Measurements from ENCODE around the gene ABCA4.

ABCA4 gene

DNA sequence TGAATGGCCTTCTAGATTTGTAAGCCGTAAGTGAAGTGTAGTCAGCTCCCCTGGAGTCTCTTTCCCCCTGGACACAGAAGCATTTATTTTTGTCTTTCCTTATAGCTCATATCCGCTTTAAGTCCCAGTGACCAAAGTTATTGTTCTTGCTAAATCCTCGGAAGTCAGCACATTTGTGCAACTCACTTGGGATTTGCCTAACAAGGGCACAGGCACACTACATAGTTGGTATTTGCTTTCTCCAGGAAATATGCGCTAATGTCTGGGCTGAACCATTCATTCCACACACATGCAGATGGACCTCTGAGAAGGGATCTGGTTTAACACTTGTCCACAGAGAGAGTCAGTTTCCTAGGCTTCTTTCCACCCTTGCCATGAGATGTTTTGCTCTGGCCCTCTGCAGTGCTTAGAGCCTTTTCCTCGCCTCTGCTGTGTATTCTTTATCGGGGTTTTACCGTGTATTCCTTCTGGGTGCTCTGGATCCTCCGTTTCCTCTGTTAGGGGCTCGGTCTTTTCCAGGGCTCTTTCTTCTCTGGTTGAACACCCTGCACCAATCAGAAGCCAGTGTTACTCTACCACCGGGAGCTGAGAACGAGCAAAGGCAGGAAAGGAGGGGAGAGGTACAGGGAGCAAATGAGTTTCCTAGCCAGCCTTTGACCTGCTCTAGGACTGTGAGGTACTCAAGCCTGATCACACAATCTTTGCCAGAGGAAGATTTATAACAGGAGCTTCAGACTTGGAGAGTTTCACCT is 72.4 kb downstream of the ABCA4 start:
- no peak for FAIRE-seq

DNA sequence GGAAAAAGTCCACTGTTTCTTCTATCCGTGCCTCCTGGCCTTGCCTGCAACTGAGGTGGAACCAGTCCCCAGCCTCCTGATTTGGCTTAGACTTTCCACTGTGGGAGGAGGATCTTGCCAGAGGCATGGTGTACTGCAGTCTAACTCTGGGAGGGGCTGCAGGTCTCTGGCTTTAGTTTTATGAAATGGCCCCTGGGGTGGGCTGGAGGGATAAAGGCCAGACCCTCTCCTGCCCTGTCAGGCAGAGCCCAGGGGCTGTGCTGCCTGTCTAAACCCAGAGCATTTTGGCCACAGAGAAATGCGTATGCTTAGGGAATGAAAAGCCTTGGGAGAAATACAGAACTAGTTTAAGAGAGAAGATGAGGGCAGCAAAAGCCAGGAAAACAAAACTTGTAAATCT is 73.0 kb downstream of the ABCA4 start:
- no peak for FAIRE-seq

DNA sequence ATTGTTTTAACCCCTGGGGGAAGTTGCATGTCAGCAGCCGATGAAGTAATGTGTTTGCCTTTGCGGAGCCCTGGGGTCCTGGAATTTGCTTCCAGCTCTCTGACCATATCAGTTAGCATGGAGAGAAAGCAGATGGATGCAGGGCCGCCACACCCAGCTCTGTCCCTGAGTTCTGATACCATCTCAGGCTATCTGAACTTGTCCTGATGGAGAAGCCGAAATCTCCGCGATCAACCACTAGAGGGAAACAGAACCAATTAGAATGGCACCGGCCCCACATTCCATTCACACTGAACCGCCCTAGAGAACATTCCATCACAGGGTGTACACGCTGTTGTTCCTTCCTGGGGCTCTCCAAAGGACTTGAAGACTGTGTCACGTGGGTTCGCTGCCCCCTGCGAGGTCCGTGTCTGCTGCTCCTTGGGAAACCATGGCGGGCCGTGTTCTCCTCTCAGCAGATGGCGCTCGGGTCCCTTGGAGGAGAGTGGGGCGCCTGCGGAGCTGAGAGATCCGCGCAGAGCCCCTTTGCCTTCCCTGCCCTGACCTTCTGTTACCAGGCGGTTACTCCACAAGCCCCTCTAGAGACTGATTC is 75.4 kb downstream of the ABCA4 start:
- no peak for FAIRE-seq

DNA sequence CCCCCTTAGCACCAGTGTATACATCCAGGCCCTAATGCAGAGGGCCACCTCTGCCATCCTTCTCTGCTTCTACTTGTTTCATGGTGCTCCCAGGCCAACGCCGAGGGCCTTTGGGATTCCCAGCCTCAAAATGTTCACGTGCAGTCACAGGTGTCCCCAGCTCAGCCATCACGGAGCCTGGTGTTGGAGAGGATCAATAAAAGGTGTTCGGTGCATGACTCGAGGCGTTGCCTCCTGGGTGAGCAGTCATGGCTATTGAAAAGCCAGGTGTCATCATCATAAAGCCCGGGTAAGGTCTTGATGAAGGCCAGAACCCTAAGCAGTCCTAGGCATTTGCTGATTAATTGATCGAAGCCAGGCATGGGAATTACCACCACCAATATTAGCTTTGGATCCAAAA is 76.1 kb downstream of the ABCA4 start:
- FAIRE-seq = no peak

DNA sequence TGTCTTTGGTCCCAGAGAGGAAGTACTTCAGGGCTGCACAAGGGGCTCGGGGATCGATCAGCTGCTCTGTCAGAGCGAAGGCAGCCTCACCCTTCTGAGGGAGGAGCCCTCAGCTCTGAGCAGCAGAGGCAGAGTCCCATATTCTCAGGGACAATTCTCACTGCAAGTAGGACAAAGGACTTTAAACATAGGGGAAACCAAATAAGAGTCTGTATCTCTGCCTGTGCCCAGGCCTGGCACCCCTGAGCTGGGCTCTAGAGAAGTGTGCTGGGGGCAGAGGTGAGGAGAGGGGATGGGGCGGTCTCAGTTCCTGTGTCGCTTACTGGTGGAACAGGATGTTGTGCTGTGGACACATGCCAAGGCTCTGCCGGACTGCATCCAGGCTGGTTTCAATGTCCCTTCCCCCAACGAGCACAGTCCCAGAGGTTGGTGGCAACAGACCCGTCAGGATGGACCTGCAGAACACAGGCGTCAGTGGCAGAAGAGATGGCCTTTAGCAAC is 76.6 kb downstream of the ABCA4 start:
- no peak for FAIRE-seq

DNA sequence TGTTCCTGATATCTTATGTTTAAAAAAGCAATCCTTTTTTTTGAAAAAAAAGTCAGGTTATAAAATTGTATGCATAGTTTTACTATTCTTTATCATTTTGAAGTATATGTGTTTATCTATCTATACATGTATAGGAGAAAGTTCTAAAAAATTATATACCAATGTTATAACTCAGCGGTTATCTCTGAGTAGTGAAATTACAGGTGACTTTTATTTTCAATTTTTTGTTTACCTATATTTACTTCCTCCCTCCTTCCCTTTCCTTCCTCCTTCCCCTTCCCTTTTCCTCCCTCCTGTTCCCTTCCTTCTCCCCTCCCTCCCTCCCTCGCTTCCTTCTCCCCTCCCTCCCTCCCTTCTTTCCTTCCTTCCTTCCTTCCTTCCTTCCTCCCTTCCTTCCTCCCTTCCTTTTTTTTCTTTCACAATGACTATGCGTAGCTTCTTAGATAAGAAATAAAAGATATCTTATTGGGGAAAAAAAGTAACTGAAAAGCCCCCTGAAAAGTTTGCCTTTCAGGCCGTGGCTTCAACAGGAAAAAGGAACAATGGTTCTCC is 77.1 kb downstream of the ABCA4 start:
- no peak for FAIRE-seq

DNA sequence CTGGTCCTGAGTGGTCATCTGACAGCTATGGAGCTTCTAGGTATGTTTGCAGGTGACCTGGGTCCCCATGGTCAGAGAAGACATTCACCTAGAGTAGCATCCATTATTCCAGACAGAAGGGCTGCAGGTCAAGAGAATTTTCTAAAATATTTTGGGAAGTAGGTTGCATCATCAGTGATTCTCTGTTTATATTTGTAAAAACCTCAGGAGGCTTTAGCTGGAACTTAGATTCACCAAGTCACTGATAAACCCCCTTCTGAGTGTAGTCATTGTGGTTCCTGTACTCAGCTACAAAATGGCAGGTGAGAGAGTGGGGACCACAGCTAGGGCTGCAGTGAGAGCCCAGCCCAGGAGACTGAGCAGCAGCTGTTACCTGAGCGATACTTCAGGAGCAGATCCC is 78.6 kb downstream of the ABCA4 start:
- FAIRE-seq = no peak

DNA sequence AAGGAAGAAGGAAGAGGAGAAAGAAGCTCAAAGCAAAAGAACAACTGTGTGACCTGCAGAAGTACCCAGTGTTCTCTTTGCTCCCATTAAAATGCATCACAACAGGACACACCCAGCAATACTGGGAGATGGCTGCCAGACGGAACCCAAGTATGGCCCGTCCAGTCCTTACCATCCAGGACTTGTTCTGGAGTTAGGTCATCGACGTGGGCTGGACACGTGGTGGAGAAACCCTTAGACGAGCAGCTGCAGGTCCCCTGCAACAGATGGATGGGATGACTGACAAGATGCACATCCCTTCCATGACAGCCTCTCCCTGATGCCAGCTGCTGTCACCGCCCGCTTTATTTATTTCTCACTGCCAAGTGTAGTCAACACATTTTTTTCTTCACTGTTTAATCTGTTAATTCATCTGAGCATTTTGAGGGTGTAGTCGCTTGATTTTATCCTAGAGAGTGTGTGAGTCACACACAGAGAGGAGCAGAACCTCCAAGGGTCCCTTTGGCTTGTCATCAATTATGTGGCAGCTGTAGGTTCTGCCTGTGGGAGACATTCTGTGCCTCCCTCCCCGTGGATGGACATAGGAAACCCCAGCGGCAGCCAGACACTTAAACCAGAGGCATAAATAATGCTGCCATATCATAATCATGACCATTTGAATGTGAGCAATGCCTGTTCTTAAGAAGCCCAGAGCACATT is 80.9 kb downstream of the ABCA4 start:
- no peak for FAIRE-seq

DNA sequence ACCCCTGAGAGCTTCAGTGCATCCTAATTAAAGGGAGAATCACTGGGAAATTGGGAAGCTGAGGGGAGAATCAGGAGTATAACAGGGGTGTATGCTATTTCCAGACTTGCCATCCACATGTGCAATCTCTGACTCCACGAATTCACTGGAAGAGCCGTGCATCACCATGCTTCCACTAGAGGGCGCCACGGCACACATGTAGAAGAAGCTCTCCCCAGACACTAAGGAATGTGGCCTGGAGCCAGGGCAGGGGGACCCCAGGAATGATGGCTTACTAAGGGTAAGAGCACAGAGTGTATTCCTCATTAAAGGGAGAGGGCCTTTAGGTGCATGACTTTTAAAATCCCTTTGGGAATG is 81.5 kb downstream of the ABCA4 start:
- no peak for FAIRE-seq

DNA sequence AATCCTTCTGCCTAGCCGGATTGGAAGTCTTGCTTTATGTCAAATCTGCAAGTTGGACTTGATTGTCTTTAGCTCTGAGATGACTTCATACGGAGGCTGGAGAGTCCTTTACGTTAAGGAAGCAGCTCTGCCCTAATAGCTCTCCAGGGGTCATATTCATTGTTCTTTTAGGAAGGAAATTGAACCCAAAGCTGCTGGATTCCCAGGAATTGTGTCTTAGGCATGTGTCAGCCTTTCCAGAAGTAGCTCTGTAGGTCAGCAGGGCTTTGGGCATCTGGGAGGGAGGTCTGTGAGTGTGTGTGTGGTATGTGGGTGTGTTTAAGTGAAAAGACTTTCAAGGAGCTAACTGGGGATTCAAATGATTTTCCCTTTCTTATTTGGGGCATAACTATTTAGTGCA is 82.4 kb downstream of the ABCA4 start:
- FAIRE-seq = no peak

DNA sequence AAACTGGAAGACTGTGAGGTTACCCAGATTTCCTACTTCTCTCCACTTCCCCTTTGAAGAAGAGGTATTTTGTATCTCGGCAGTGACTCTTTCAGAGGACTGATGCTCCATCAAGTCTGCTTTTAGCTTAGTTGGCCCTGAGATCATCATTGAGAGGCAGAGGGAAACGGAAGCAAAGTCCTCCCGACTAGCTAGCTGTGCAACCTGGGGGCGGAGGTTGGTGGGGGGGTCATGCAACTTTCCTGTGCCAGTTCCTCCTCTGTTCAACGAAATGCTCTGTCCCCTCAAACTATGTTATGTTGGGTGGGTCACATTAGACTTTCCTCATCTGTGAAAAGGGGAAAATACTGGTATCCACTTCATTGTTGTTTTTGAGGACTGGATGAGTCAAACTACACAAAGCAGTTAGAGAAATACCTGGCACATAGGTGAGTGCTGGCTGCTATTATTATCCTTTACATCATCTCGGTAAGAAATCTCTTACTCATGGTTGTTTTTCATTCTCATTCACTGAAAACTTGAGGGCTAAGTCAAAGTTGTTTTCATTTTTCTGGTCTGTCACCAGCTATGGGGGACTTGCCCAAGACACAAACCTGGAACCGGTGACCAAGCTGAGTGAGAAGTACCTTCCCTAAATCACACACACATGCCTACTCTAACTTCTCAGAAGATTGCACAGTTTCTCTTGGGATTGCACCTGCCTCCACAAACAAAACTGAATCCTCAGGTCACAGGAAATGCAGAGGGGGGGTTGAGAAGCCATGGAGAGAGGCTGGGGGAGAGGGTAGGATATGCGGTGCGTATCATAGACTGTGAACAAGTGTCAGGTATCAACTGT is 83.3 kb downstream of the ABCA4 start:
- FAIRE-seq = no peak

DNA sequence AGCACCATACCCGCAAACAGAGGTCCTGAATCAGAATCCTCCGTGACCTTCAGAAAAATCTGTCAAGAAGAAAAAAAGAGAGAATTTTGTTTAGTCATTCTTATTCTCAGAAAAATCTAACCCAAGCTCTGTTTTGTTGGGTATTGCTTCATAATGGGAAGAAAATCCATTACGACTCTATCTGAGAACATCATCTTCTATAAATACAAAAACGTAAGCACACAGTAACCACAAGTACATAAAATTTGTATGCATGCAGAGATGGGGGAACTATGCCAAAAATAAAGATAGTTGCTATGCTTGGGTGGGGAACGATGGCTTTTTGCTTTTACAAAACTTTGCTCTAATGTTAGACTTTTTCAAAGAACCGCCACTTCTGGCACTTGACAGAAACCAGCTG is 84.2 kb downstream of the ABCA4 start:
- FAIRE-seq = no peak

DNA sequence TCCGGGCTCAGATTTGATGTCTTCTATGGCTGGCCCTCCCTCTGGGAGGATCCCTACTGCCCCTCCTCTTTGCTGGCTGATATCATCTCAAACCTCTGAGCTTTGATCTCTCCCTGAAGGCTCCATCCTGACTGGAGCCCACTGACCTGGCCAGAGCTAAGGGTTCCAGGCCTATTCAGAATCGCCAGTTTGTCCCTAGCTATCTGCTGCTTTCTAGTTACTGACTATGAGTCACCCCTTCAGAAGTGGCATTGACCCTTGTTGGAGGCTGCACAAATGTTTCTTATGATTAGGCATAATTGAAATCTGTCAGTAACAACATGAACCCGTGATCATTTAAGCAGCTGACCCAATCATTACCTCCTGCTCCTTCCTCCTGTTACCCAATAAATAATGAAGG is 87.1 kb downstream of the ABCA4 start:
- FAIRE-seq = no peak

DNA sequence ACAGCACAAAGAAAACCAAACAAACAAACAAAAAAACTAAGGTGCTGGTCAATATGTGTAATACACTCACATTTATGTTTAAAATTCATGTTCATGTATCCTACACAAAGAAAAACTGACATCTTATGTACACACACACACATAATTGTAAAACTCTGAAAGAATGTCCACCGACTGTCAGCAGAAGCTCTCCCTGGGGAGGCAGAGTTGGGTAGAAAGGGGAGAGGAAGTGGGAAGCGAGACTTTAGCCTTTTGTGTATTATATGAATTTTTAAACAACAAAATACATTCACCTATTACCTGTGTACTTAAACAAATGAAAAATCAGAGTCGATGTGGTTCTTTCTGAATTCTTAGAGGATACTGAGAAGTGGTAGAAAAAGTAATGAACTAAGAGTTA is 88.3 kb downstream of the ABCA4 start:
- FAIRE-seq = no peak

DNA sequence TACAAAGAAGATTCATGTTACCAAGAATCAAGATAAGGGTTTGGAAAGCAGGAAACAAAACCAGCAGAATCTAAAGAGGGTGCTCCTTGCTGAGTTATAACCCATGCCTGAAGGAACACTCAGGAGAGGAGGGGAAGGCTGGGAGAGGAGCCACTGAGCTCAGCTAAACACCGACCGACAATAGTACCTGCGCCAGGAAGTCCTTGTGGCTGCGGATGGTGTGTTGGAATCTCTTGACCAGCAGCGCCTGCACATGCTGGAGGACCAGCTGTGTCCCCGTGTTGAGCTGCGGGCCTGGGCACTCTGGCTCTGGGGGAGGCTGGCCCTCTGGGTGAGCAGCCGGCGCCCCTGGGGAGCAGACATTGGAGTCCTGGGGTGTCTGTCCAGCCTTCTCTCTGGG is 89.4 kb downstream of the ABCA4 start:
- no peak for FAIRE-seq

DNA sequence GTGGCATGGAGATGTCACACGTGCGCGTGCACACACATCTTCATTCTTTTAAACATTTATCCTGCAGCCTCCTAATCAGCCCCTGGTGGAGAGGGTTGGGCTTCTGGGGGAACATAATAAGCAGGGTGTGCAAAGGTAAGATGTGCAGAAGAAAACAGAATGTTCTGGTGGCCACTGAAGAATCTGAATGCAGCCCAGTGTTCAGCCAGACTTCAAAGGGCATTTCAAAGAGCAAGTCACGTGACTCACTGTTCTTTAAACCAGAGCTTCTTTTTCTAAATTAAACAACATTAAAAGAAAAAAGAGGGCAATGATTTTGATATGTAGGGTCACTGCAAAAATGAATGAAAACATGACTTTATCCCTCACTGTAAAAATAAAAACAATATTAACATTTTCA is 89.8 kb downstream of the ABCA4 start:
- FAIRE-seq = no peak

DNA sequence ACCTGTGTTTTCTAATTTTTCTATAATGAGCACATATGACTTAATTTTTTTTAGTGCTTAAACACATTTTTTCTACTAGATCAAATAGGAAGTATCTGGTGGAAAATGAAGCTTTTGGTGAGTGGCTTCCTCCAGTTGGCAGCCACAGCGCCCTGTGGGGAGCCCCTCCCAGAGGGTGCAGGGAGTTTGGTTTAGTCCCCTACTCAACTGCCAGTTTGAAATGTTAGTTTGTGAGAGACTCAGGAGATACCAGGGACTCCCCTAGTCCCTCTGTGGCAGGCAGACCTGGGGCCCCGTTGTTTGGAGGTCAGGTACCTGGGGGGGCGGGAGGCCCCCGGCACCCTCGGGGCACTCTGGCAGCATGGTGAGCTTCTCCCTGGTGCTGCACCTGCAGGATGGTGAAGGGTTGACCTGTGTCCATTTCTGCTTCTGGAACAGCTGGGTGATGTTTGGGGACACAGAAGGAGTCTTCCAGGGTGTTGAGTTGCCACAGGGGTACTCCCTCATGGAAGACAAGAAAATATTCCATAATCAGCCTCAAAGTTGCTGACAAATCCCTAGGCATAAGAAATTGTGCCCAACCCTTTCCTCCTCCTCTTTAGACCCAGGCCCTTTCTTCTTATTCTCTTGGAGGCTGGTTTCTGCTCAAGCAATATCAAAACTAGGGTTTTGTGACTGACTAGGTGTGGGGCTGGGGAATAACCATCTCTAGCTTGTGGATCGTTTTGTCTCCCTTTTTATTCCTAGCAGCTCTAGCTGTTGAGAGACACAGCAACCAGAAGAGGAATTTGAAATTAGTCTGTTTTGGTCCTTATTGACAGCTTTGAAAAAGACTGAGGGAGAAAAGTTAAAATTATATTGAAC is 91.6 kb downstream of the ABCA4 start:
- no peak for FAIRE-seq

DNA sequence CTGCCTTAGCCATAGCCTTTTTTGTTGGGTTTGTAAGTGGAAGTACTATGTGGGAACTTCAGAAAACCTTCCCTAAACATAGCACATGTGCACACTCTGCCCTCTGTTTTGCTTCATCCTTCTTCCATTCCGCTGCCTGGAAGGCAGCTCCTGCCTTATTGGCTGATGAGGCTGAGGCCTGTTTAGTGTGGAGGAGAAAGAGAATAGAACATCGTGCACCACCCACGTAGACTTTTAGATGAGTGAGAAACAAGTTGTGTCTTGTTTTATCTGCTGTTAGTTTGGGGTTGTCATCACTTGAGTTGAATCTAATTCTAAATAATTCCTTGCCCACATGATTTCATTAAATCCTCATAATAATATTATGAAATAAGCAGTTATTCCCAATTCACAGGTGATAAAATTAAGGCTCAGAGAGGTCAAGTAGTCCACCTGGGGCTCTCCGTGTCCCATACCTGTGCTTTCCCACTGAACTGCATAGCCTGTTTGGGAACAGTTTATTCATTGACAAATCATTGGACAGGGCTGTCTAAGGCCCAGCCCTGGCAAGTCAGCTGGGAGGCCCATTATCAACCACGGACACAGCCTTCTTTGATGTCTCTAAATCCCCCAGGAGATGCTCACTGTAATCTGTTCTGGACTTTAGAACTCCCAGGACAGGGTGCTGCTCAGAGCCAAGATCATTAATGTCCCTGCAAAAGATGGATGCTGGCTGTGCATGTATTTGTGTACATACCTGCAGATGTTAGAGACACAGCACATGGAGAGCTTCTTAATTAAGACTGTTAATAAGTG is 93.0 kb downstream of the ABCA4 start:
- FAIRE-seq = no peak

DNA sequence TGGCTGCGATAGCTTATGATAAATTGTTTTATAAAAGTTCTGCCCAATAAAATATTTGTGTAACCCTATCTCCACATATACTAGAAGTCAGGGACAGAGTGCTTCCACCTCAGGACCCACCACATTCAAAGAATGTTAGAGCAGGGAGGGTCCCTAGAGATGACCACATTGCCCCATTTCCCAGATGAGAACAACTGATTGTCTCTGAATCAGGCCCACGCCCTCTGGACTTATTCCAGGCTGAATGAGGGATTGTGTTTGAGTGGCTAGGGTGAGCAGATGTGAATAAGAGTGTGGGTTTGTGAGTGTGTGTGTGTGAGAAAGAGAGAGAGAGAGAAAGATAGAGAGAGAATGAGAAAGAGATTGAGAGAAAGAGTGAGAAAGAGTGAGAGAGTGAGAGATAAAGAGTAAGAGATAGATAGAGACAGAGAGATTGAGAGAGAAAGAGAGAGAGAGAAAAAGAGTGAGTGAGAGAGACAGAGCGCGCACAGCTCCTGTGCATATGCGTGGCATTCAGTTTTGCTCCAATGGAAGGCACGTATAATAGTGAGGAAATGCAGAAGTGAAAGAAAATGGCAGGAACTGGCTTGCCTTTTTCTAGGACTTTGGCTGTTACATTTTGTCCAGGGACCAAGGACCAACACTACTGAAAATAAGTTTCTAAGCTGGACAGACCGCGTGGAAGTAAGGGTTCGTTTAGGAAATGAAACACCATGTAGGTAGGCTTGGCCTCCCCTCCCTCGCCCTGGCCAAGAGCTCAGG is 94.1 kb downstream of the ABCA4 start:
- FAIRE-seq = no peak

Data from colon (tissue), 2 donors.